Measurements from ENCODE around the gene COMTD1.
"Not testable (repeated sequence)": the region's sequence is repeated elsewhere in the genome, so short reads cannot be mapped to it uniquely, and the experiment has no call there.

The COMTD1 gene

GRCh38 chr10:75236178-75236825 lies 545 bp upstream of the COMTD1 start:
- Mint-ChIP-seq H3K36me3 (ENCODE audit: low read depth) (peaks cover 27% of the 10 kb centered on the region), H3K4me1 (ENCODE audit: low read depth) (peaks cover 23% of the 10 kb centered on the region), H3K27me3 (no peaks in the 10 kb centered on the region), H3K27ac (peak overlapping the region; percentile 90), H3K9me3 (no peaks in the 10 kb centered on the region), H3K4me3 (peak overlapping the region; percentile 82)
- no peak for DNase-seq

GRCh38 chr10:75234683-75235374 lies 928 bp downstream of the COMTD1 start:
- H3K4me3 Mint-ChIP-seq = peak overlapping the region; percentile 82
- H3K4me1 Mint-ChIP-seq (ENCODE audit: low read depth) = peaks cover 30% of the 10 kb centered on the region
- no peak for DNase-seq
- peaks cover 39% of the 10 kb centered on the region for H3K36me3 Mint-ChIP-seq (ENCODE audit: low read depth)
- peak overlapping the region; percentile 87 for H3K27ac Mint-ChIP-seq
- H3K27me3 Mint-ChIP-seq = no peaks in the 10 kb centered on the region
- H3K9me3 Mint-ChIP-seq = no peaks in the 10 kb centered on the region

- H3K9me3 Mint-ChIP-seq = no peaks in the 10 kb centered on the region
Measured at GRCh38 chr10:75234017-75234682, 1.6 kb downstream of the COMTD1 start.

GRCh38 chr10:75233444-75234016 lies 2.2 kb downstream of the COMTD1 start:
- H3K9me3 Mint-ChIP-seq = no peaks in the 10 kb centered on the region
- DNase-seq = no peak
- peak overlapping the region; percentile 82 for H3K4me3 Mint-ChIP-seq
- no peaks in the 10 kb centered on the region for H3K27me3 Mint-ChIP-seq
- peak overlapping the region; percentile 87 for H3K27ac Mint-ChIP-seq
- H3K36me3 Mint-ChIP-seq (ENCODE audit: low read depth) = peaks cover 52% of the 10 kb centered on the region
- H3K4me1 Mint-ChIP-seq (ENCODE audit: low read depth) = peaks cover 40% of the 10 kb centered on the region

More at GRCh38 chr10:75234017-75234682, 1.6 kb downstream of the COMTD1 start:
- H3K36me3 Mint-ChIP-seq (ENCODE audit: low read depth) = peaks cover 46% of the 10 kb centered on the region
- peak; percentile 99 for DNase-seq
- peaks cover 33% of the 10 kb centered on the region for H3K4me1 Mint-ChIP-seq (ENCODE audit: low read depth)
- H3K4me3 Mint-ChIP-seq = peak overlapping the region; percentile 82
- H3K27me3 Mint-ChIP-seq = no peaks in the 10 kb centered on the region
- peak overlapping the region; percentile 87 for H3K27ac Mint-ChIP-seq

- Mint-ChIP-seq H3K9me3 (no peaks in the 10 kb centered on the region), H3K4me3 (peak overlapping the region; percentile 6), H3K27ac (peak overlapping the region; percentile 86), H3K27me3 (no peaks in the 10 kb centered on the region), H3K36me3 (ENCODE audit: low read depth) (peaks cover 66% of the 10 kb centered on the region), H3K4me1 (ENCODE audit: low read depth) (peaks cover 45% of the 10 kb centered on the region)
- peak; percentile 32 for DNase-seq
Measured at GRCh38 chr10:75231672-75232581, 3.8 kb downstream of the COMTD1 start.

- Mint-ChIP-seq H3K36me3 (ENCODE audit: low read depth) (peaks cover 79% of the 10 kb centered on the region), H3K4me3 (peak overlapping the region; percentile 11), H3K27me3 (no peaks in the 10 kb centered on the region), H3K9me3 (no peaks in the 10 kb centered on the region), H3K4me1 (ENCODE audit: low read depth) (peaks cover 48% of the 10 kb centered on the region), H3K27ac (peak overlapping the region; percentile 97)
- peak; percentile 92 for DNase-seq
Measured at GRCh38 chr10:75230600-75231038, 5.1 kb downstream of the COMTD1 start.

GRCh38 chr10:75229971-75230370 lies 5.8 kb downstream of the COMTD1 start:
- H3K27ac Mint-ChIP-seq = peak overlapping the region; percentile 50
- peaks cover 85% of the 10 kb centered on the region for H3K36me3 Mint-ChIP-seq (ENCODE audit: low read depth)
- DNase-seq = no peak

GRCh38 chr10:75228834-75229233 lies 6.9 kb downstream of the COMTD1 start:
- H3K4me3 Mint-ChIP-seq = no peak overlapping the region
- peaks cover 95% of the 10 kb centered on the region for H3K36me3 Mint-ChIP-seq (ENCODE audit: low read depth)

More at GRCh38 chr10:75229971-75230370, 5.8 kb downstream of the COMTD1 start:
- H3K4me3 Mint-ChIP-seq = no peak overlapping the region
- H3K9me3 Mint-ChIP-seq = no peaks in the 10 kb centered on the region
- H3K27me3 Mint-ChIP-seq = no peaks in the 10 kb centered on the region
- H3K4me1 Mint-ChIP-seq (ENCODE audit: low read depth) = peaks cover 55% of the 10 kb centered on the region

GRCh38 chr10:75228278-75228677 lies 7.5 kb downstream of the COMTD1 start:
- H3K4me3 Mint-ChIP-seq = no peak overlapping the region
- no peaks in the 10 kb centered on the region for H3K27me3 Mint-ChIP-seq
- no peak for DNase-seq
- H3K4me1 Mint-ChIP-seq (ENCODE audit: low read depth) = peaks cover 64% of the 10 kb centered on the region
- H3K27ac Mint-ChIP-seq = peak overlapping the region; percentile 87
- peaks cover 95% of the 10 kb centered on the region for H3K36me3 Mint-ChIP-seq (ENCODE audit: low read depth)
- H3K9me3 Mint-ChIP-seq = no peaks in the 10 kb centered on the region

More at GRCh38 chr10:75228834-75229233, 6.9 kb downstream of the COMTD1 start:
- H3K27me3 Mint-ChIP-seq = no peaks in the 10 kb centered on the region
- peak; percentile 2 for DNase-seq
- peaks cover 64% of the 10 kb centered on the region for H3K4me1 Mint-ChIP-seq (ENCODE audit: low read depth)
- peak overlapping the region; percentile 87 for H3K27ac Mint-ChIP-seq
- no peaks in the 10 kb centered on the region for H3K9me3 Mint-ChIP-seq

GRCh38 chr10:75226656-75227055 lies 9.1 kb downstream of the COMTD1 start:
- H3K4me1 Mint-ChIP-seq (ENCODE audit: low read depth) = peaks cover 67% of the 10 kb centered on the region
- no peak overlapping the region for H3K4me3 Mint-ChIP-seq
- DNase-seq = no peak
- H3K9me3 Mint-ChIP-seq = no peaks in the 10 kb centered on the region
- peaks cover 94% of the 10 kb centered on the region for H3K36me3 Mint-ChIP-seq (ENCODE audit: low read depth)
- H3K27ac Mint-ChIP-seq = peak overlapping the region; percentile 67
- H3K27me3 Mint-ChIP-seq = no peaks in the 10 kb centered on the region

- Mint-ChIP-seq H3K36me3 (ENCODE audit: low read depth) (peaks cover 94% of the 10 kb centered on the region), H3K27ac (peak overlapping the region; percentile 77), H3K4me3 (no peak overlapping the region), H3K27me3 (no peaks in the 10 kb centered on the region), H3K9me3 (no peaks in the 10 kb centered on the region), H3K4me1 (ENCODE audit: low read depth) (peaks cover 65% of the 10 kb centered on the region)
- DNase-seq = no peak
Measured at GRCh38 chr10:75226095-75226494, 9.7 kb downstream of the COMTD1 start.

GRCh38 chr10:75223507-75223906 lies 12.2 kb downstream of the COMTD1 start:
- Mint-ChIP-seq H3K36me3 (ENCODE audit: low read depth) (peaks cover 93% of the 10 kb centered on the region), H3K27me3 (no peaks in the 10 kb centered on the region), H3K4me1 (ENCODE audit: low read depth) (peaks cover 58% of the 10 kb centered on the region), H3K4me3 (no peak overlapping the region), H3K27ac (peak overlapping the region; percentile 78), H3K9me3 (no peaks in the 10 kb centered on the region)
- DNase-seq = no peak

GRCh38 chr10:75221492-75221891 lies 14.3 kb downstream of the COMTD1 start:
- DNase-seq, H3K27me3 Mint-ChIP-seq, H3K27ac Mint-ChIP-seq, H3K9me3 Mint-ChIP-seq, H3K4me3 Mint-ChIP-seq: not testable (repeated sequence)
- peaks cover 95% of the 10 kb centered on the region for H3K36me3 Mint-ChIP-seq (ENCODE audit: low read depth)
- peaks cover 58% of the 10 kb centered on the region for H3K4me1 Mint-ChIP-seq (ENCODE audit: low read depth)

GRCh38 chr10:75220274-75220673 lies 15.5 kb downstream of the COMTD1 start:
- DNase-seq = no peak
- Mint-ChIP-seq H3K27me3 (no peaks in the 10 kb centered on the region), H3K9me3 (no peaks in the 10 kb centered on the region), H3K4me1 (ENCODE audit: low read depth) (peaks cover 57% of the 10 kb centered on the region), H3K36me3 (ENCODE audit: low read depth) (peaks cover 95% of the 10 kb centered on the region), H3K27ac (peak overlapping the region; percentile 44), H3K4me3 (no peak overlapping the region)

Measured in activated T-cell treated with anti-CD3 and anti-CD28 coated beads, Interleukin-2, amount 50 U/mL, for 24 hours (primary cell).